GM12875 (cell line): ENCODE data around the gene HPCAL1.

Source experiments
- H3K4me3 ChIP-seq: one replicate; pipeline ENCODE4 v1.5.1; 2011; ENCODE audit warnings: low read depth, low read length, control low read depth
- CTCF ChIP-seq: IDR thresholded peaks from 2 replicates; pipeline ENCODE4 v1.5.1; 2011; ENCODE audit warnings: low read depth, mild to moderate bottlenecking, control low read depth, inconsistent platforms, low read length, moderate library complexity, borderline replicate concordance; ENCODE audit not compliant: insufficient read depth

Gene HPCAL1

GRCh38 chr2:10329880-10330699, 27.4 kb downstream of the HPCAL1 start:
- H3K4me3 ChIP-seq = no peak overlapping the region
- TF ChIP-seq CTCF = no peak

- TF ChIP-seq CTCF = no peak
- no peak overlapping the region for H3K4me3 ChIP-seq
These were observed 28.0 kb downstream of the HPCAL1 start for GRCh38 chr2:10330700-10331026.

GRCh38 chr2:10331027-10331701, 28.5 kb downstream of the HPCAL1 start:
- H3K4me3 ChIP-seq = no peak overlapping the region
- TF ChIP-seq CTCF = no peak

- no peak overlapping the region for H3K4me3 ChIP-seq
- TF ChIP-seq CTCF = no peak
These were observed 29.1 kb downstream of the HPCAL1 start for GRCh38 chr2:10331702-10332401.

- H3K4me3 ChIP-seq = no peak overlapping the region
- no peak for TF ChIP-seq CTCF
These were observed 29.9 kb downstream of the HPCAL1 start for GRCh38 chr2:10332402-10333246.

GRCh38 chr2:10333247-10333613, 30.5 kb downstream of the HPCAL1 start:
- no peak overlapping the region for H3K4me3 ChIP-seq
- no peak for TF ChIP-seq CTCF
